ENCODE results near the gene IL6. TPM values are rescaled to one million over a fixed set of nuclear protein-coding genes. Genes with fewer than 3 reads are reported as not detected.

Gene IL6
- total and polyA plus RNA-seq, 10 of the 15 experiments (the other 5 are each of a cell fraction or from before 2014, with no cell fraction given) = not detected

DNA sequence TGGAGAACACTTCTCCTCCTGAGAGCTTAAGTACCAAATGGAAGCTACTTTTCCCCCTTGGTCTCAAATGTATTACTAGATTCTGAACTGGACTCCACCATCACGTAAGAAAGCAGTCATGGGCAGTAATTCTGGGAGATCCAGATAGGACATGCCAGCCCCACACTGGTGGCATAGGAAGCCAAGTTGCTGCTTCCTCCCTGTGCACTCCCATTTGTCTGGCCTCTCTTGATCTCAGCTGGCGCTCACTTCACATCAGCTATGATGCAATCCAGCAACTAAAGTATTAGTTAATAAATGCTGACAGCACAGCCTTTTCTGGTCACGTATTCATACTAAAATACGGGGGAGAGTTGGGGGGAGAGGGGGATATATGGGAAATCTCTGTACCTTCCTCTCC lies 3.4 kb upstream of the IL6 start:
- RAD21 ChIA-PET (ENCODE audit: unreplicated experiment) = interaction anchor here (0.6 to 6.6 kb wide), 3 partner anchors 50 to 332 kb away, joined by 4 to 115 read pairs (median 5); no protein-coding TSS in a partner anchor
- in situ Hi-C loops (cut with MboI) = no loop called here

More for the DNA sequence above, 3.4 kb upstream of the IL6 start:
- intact Hi-C loops (cut with micrococcal nuclease; ENCODE audit: unreplicated experiment) = no loop called here
- peaks cover 5% of the 10 kb centered on the region; the same call in 1 of the 2 replicates for H3K4me1 ChIP-seq (ENCODE audit: control insufficient read depth, insufficient read depth, low read length)
- no TSS peak for BruUV-seq (replicated peaks)
- no peak overlapping the region for H3K9ac ChIP-seq (ENCODE audit: control insufficient read depth, insufficient read depth, low read length)
- POLR2A ChIA-PET = interaction anchor here (0.5 kb wide), 1 partner anchor 836 kb away, joined by 4 read pairs; no protein-coding TSS in a partner anchor
- ATAC-seq (no peak), DNase-seq (ENCODE audit: low read depth, low spot score) (no peak), FAIRE-seq (no peak)
- TF ChIP-seq, protein P1, sequence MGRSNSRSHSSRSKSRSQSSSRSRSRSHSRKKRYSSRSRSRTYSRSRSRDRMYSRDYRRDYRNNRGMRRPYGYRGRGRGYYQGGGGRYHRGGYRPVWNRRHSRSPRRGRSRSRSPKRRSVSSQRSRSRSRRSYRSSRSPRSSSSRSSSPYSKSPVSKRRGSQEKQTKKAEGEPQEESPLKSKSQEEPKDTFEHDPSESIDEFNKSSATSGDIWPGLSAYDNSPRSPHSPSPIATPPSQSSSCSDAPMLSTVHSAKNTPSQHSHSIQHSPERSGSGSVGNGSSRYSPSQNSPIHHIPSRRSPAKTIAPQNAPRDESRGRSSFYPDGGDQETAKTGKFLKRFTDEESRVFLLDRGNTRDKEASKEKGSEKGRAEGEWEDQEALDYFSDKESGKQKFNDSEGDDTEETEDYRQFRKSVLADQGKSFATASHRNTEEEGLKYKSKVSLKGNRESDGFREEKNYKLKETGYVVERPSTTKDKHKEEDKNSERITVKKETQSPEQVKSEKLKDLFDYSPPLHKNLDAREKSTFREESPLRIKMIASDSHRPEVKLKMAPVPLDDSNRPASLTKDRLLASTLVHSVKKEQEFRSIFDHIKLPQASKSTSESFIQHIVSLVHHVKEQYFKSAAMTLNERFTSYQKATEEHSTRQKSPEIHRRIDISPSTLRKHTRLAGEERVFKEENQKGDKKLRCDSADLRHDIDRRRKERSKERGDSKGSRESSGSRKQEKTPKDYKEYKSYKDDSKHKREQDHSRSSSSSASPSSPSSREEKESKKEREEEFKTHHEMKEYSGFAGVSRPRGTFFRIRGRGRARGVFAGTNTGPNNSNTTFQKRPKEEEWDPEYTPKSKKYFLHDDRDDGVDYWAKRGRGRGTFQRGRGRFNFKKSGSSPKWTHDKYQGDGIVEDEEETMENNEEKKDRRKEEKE (IDR thresholded peaks at IDR 0.05) = no peak
- no peak for TF ChIP-seq PKNOX1 (IDR thresholded peaks at IDR 0.05)
- no peak for TF ChIP-seq NFXL1 (IDR thresholded peaks at IDR 0.05; ENCODE audit: borderline replicate concordance)
- TF ChIP-seq PBX3 (IDR thresholded peaks at IDR 0.05; ENCODE audit: insufficient replicate concordance, low read depth, low read length) = no peak
- TF ChIP-seq ZNF384 (IDR thresholded peaks at IDR 0.05; ENCODE audit: borderline replicate concordance, low read depth, low read length) = no peak
- TF ChIP-seq NRF1 (conservative IDR thresholded peaks at IDR 0.05; ENCODE audit: low read depth, low read length) = no peak
- TF ChIP-seq NR2C2 (IDR thresholded peaks at IDR 0.05; ENCODE audit: borderline replicate concordance, control insufficient read depth, insufficient read length, low read depth) = no peak
- TF ChIP-seq HDGF (IDR thresholded peaks at IDR 0.05) = no peak
- TF ChIP-seq NFYB (IDR thresholded peaks at IDR 0.05; ENCODE audit: insufficient read depth, low read depth, low read length) = no peak
- TF ChIP-seq MEF2A (IDR thresholded peaks at IDR 0.05; ENCODE audit: insufficient read depth, low read depth, low read length) = no peak
- no peak for TF ChIP-seq SIN3A (IDR thresholded peaks at IDR 0.05; ENCODE audit: low read depth, low read length)
- no peak for TF ChIP-seq CEBPB (IDR thresholded peaks at IDR 0.05; ENCODE audit: borderline replicate concordance in 1 of 2, low read depth in 2 of 2, low read length in 2 of 2)
- no peak for TF ChIP-seq CREM (IDR thresholded peaks at IDR 0.05; ENCODE audit: low read depth)
- no peaks in the 10 kb centered on the region for H3K9me3 ChIP-seq (replicated peaks; ENCODE audit: control insufficient read depth, insufficient read depth, low read length)
- H3K4me2 ChIP-seq (ENCODE audit: control insufficient read depth, insufficient read depth) = no peak overlapping the region
- H3K4me3 ChIP-seq = no peak overlapping the region
- H3K79me2 ChIP-seq (ENCODE audit: control insufficient read depth, insufficient read depth, low read length) = no peaks in the 10 kb centered on the region
- H3K36me3 ChIP-seq (ENCODE audit: control insufficient read depth in 2 of 2, insufficient read depth in 2 of 2, low read length in 1 of 2) = no peaks in the 10 kb centered on the region
- SMC1A ChIA-PET (ENCODE audit: uncharacterized antibody, unreplicated experiment) = interaction anchor here (1.2 to 8.1 kb wide), 3 partner anchors 162 to 331 kb away, joined by 4 to 124 read pairs (median 46); no protein-coding TSS in a partner anchor
- H4K20me1 ChIP-seq (ENCODE audit: control insufficient read depth, insufficient read depth) = no peaks in the 10 kb centered on the region
- H3K27ac ChIP-seq (ENCODE audit: control insufficient read depth, insufficient read depth) = no peak overlapping the region
- CTCF ChIA-PET = interaction anchor here (0.9 to 8.5 kb wide), 8 partner anchors 9 to 648 kb away, joined by 3 to 194 read pairs (median 3); no protein-coding TSS in a partner anchor
- 42% methylated on average over 4 of the region's 4 CpGs for WGBS (ENCODE audit: insufficient coverage, insufficient replicate concordance, low lambda C conversion rate, missing lambda C conversion rate)
- peaks cover 2 to 8% of the 10 kb centered on the region in 2 experiments; a peak in 3 of 4 replicates for H3K27me3 ChIP-seq (replicated peaks in 1 of 2; ENCODE audit: control insufficient read depth in 2 of 2, insufficient read depth in 2 of 2, low read length in 1 of 2)
- H2AFZ ChIP-seq (ENCODE audit: control insufficient read depth, low read depth, low read length) = no peak overlapping the region
